ENCODE results near the gene ASCL5.

GRCh38 chr1:201093561-201093960 lies 33.4 kb downstream of the ASCL5 start:
- TF ChIP-seq CEBPZ (IDR thresholded peaks at IDR 0.05; ENCODE audit: low read length) = no peak
- no peak for TF ChIP-seq POLR2A (IDR thresholded peaks at IDR 0.05; ENCODE audit: insufficient read depth in 1 of 2, low read depth in 2 of 2, low read length in 2 of 2)
- TF ChIP-seq ZFP1 (CRISPR knock-in tag; IDR thresholded peaks at IDR 0.05) = no peak
- TF ChIP-seq CTCF (CRISPR knock-in tag; IDR thresholded peaks at IDR 0.05) = no peak
